GM12878 (cell line): Measurements from ENCODE around the gene LIM2. TPM values are rescaled to one million over a fixed set of nuclear protein-coding genes. Genes with fewer than 3 reads are reported as not detected.

Source experiments
- ATAC-seq: fragments of 200-7000 bp; cut with Tn5 transposase; 3 replicates; pipeline ENCODE4 v1.9.1; 2020; ENCODE audit warnings: mild to moderate bottlenecking, moderate library complexity
- BruUV-seq: library from RNA; stranded (reverse); fragments of 400-500 nt; replicated peaks from 2 replicates; lab custom pipeline; 2021; lab: Mats Ljungman, UMichigan
- CTCF ChIA-PET: fragments of 300-600 bp; sonication (Branson Sonifier 250); formaldehyde crosslinking; extraction: SDS; loops from one replicate; lab custom pipeline; 2021; ENCODE audit warnings: inconsistent platforms; lab: Yijun Ruan, JAX
- POLR2A ChIA-PET: fragments of 350-600 bp; formaldehyde crosslinking; extraction: SDS; loops from one replicate; lab custom pipeline; 2021; ENCODE audit warnings: inconsistent platforms; lab: Charles Lee
- RAD21 ChIA-PET: fragments of 300-600 bp; sonication (Branson Sonifier 250); formaldehyde crosslinking; loops from one replicate; lab custom pipeline; 2023; ENCODE audit warnings: antibody characterized with exemption; ENCODE audit not compliant: unreplicated experiment; lab: Charles Lee
- SMC1A ChIA-PET: fragments of 300-600 bp; sonication (Branson Sonifier 250); formaldehyde crosslinking; loops from one replicate; lab custom pipeline; 2023; ENCODE audit not compliant: unreplicated experiment, uncharacterized antibody; lab: Charles Lee
- DNase-seq: peaks from one replicate; pipeline ENCODE4 v3.0.0-alpha.2; 2011; ENCODE audit warnings: low read depth, low spot score
- FAIRE-seq: peaks from 3 replicates; lab custom pipeline; 2011; peaks lifted over from hg19 to GRCh38; lab: Jason Lieb, UNC
- H2AFZ ChIP-seq: 2 replicates; pipeline ENCODE4 v1.6.0; 2011; ENCODE audit warnings: low read depth, low read length, control low read depth; ENCODE audit not compliant: control insufficient read depth
- H3K27ac ChIP-seq: 2 replicates; pipeline ENCODE4 v1.5.1; 2011; ENCODE audit warnings: control low read depth; ENCODE audit not compliant: control insufficient read depth, insufficient read depth
- H3K27me3 ChIP-seq, 2 experiments: replicated peaks in 1 of 2; 2 replicates each; pipeline versions ENCODE4 v1.6.0 to v1.6.1; 2011; ENCODE audit warnings: low read length in 1 of 2; ENCODE audit not compliant: control insufficient read depth in 2 of 2, insufficient read depth in 2 of 2
- H3K36me3 ChIP-seq, 2 experiments: 2 replicates each; pipeline ENCODE4 v1.5.1; 2011; ENCODE audit warnings: low read length in 1 of 2; ENCODE audit not compliant: control insufficient read depth in 2 of 2, insufficient read depth in 2 of 2
- H3K4me1 ChIP-seq: 2 replicates; pipeline ENCODE4 v1.6.1; 2011; ENCODE audit warnings: mild to moderate bottlenecking, low read length, moderate library complexity, mixed read lengths; ENCODE audit not compliant: control insufficient read depth, insufficient read depth
- H3K4me2 ChIP-seq: 2 replicates; pipeline ENCODE4 v1.6.0; 2011; ENCODE audit warnings: control low read depth; ENCODE audit not compliant: control insufficient read depth, insufficient read depth
- H3K4me3 ChIP-seq: fragments of 200-600 bp; sonication (generic); 2 replicates; pipeline ENCODE4 v1.5.1; 2016
- H3K79me2 ChIP-seq: 2 replicates; pipeline ENCODE4 v1.6.0; 2011; ENCODE audit warnings: low read length; ENCODE audit not compliant: control insufficient read depth, insufficient read depth
- H3K9ac ChIP-seq: 2 replicates; pipeline ENCODE4 v1.8.0; 2011; ENCODE audit warnings: low read length, control low read depth, mixed read lengths; ENCODE audit not compliant: control insufficient read depth, insufficient read depth
- H3K9me3 ChIP-seq: replicated peaks from 3 replicates; pipeline ENCODE4 v1.5.1; 2011; ENCODE audit warnings: mild to moderate bottlenecking, low read length; ENCODE audit not compliant: control insufficient read depth, insufficient read depth
- H4K20me1 ChIP-seq: 2 replicates; pipeline ENCODE4 v1.6.0; 2011; ENCODE audit not compliant: control insufficient read depth, insufficient read depth
- ASH2L ChIP-seq: fragments of 300-600, 200-600 bp; sonication (generic); IDR thresholded peaks from 2 replicates; pipeline ENCODE4 v1.6.1; 2017; ENCODE audit warnings: low read depth, mild to moderate bottlenecking, borderline replicate concordance
- HCFC1 ChIP-seq: fragments of 150-350 bp; IDR thresholded peaks from 2 replicates; pipeline ENCODE4 v1.6.1; 2014; ENCODE audit warnings: low read length
- IKZF1 ChIP-seq: fragments of 450-650 bp; conservative IDR thresholded peaks from 2 replicates; pipeline ENCODE4 v1.6.1; 2017; ENCODE audit warnings: antibody characterized with exemption, mild to moderate bottlenecking
- MEF2B ChIP-seq: fragments of 450-650 bp; IDR thresholded peaks from 2 replicates; pipeline ENCODE4 v1.6.1; 2018; ENCODE audit warnings: mild to moderate bottlenecking, moderate library complexity; ENCODE audit not compliant: partially characterized antibody, poor library complexity, severe bottlenecking
- MYB ChIP-seq: fragments of 150-350 bp; IDR thresholded peaks from 2 replicates; pipeline ENCODE4 v1.6.1; 2014; ENCODE audit warnings: mild to moderate bottlenecking, low read depth, low read length, borderline replicate concordance
- NFXL1 ChIP-seq: fragments of 450-650 bp; IDR thresholded peaks from 2 replicates; pipeline ENCODE4 v1.6.1; 2017; ENCODE audit warnings: antibody characterized with exemption, mild to moderate bottlenecking, borderline replicate concordance
- WGBS: methylation state at CpG from one replicate; pipeline ENCODE4 v1.1.6; 2016; ENCODE audit warnings: low lambda C conversion rate; ENCODE audit not compliant: insufficient replicate concordance, insufficient coverage; ENCODE audit errors: missing lambda C conversion rate; 5-methylcytosine and 5-hydroxymethylcytosine counted together
- in situ Hi-C: fragments of 300-500 bp; cut with MboI; formaldehyde crosslinking; loops from 9 replicates; pipeline ENCODE4 v1.14.3; 2018; ENCODE audit warnings: mixed read lengths
- intact Hi-C: fragments of 100-400 bp; cut with micrococcal nuclease; formaldehyde crosslinking; loops from one replicate; pipeline ENCODE4 v1.14.2; 2022; ENCODE audit not compliant: unreplicated experiment
- polyA plus RNA-seq, 11 experiments: library from polyadenylated mRNA; depleted of rRNA in 4 of 11; unstranded in 6 of 11; stranded (reverse) in 5 of 11; fragments of >200 nt; fragmentation: Nextera tagmentation in 4 of 11; fragmentation: Illumina TruSeq in 1 of 11; extraction: Ambion mirVana in 4 of 11; extraction: Trizol in 1 of 11; gene quantifications; 1 replicate in 1 of 11; 2 replicates in 10 of 11; pipeline versions ENCODE4 v1.2.1 to v1.2.3, GENCODE V29; 2011 to 2016; ENCODE audit warnings: inconsistent platforms in 2 of 11, missing spikeins in 2 of 11, low read depth in 1 of 11
- total RNA-seq, 4 experiments: library from RNA; depleted of rRNA in 3 of 4; stranded (reverse); fragments of >200 nt in 3 of 4; fragmentation: Illumina TruSeq in 1 of 4; extraction: Trizol in 1 of 4; gene quantifications; 2 replicates each; pipeline versions ENCODE4 v1.2.1 to v1.2.3, GENCODE V29; 2013 to 2021
- TF ChIP-seq, protein P1 (sequence below): fragments of 450-650 bp; IDR thresholded peaks from 2 replicates; pipeline ENCODE4 v1.6.1; 2018; ENCODE audit warnings: borderline replicate concordance, mild to moderate bottlenecking; ENCODE audit not compliant: partially characterized antibody
- TF ChIP-seq, protein P2 (sequence below): IDR thresholded peaks from 2 replicates; pipeline ENCODE4 v1.6.1; 2012; ENCODE audit warnings: mild to moderate bottlenecking, low read depth, low read length
- TF ChIP-seq, protein P3 (sequence below): IDR thresholded peaks from 2 replicates; pipeline ENCODE4 v1.6.1; 2011; ENCODE audit warnings: mild to moderate bottlenecking, low read depth, low read length, moderate library complexity; ENCODE audit not compliant: insufficient replicate concordance
- TF ChIP-seq, protein P4 (sequence below): fragments of 450-650 bp; IDR thresholded peaks from 2 replicates; pipeline ENCODE4 v1.6.1; 2016; ENCODE audit warnings: mild to moderate bottlenecking
- TF ChIP-seq, protein P5 (sequence below): fragments of 450-650 bp; IDR thresholded peaks from 2 replicates; pipeline ENCODE4 v1.6.1; 2017; ENCODE audit warnings: antibody characterized with exemption, mild to moderate bottlenecking, moderate library complexity

Gene LIM2
- total and polyA plus RNA-seq, 10 of the 15 experiments (the other 5 are each of a cell fraction or from before 2014, with no cell fraction given): not detected

DNA sequence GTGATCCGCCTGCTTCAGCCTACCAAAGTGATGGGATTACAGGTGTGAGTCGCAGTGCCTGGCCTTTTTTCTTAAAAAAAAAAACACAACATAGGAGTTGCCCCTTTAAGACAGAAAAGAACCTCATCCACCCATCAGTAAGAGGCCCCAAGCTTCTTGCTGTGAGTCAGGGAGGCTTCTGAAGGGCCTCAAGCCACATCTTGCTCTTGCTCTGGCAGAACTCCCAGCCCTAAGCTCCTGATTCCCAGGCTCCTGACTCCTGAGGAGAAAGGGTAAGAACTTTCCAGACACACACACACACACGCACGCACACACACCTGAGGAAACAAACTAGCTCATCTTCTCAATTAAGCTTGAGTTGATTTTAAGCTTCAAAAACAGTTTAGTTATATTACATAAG lies 28.5 kb downstream of the LIM2 start:
- Histone ChIP-seq H3K4me1 (no peaks in the 10 kb centered on the region), H3K4me2 (no peak overlapping the region), H3K36me3 (no peaks in the 10 kb centered on the region), H3K27me3 (no peaks in the 10 kb centered on the region), H4K20me1 (no peaks in the 10 kb centered on the region), H3K4me3 (no peak overlapping the region), H3K9ac (no peak overlapping the region), H3K79me2 (no peaks in the 10 kb centered on the region), H3K9me3 (no peaks in the 10 kb centered on the region), H2AFZ (no peak overlapping the region), H3K27ac (no peak overlapping the region)
- RAD21 ChIA-PET: interaction anchor here (0.8 to 1.4 kb wide), 2 partner anchors 20 to 48 kb away, joined by 4 to 6 read pairs; no protein-coding TSS in a partner anchor
- POLR2A ChIA-PET: interaction anchor here (1.0 kb wide), 1 partner anchor 9 kb away, joined by 3 read pairs; no protein-coding TSS in a partner anchor
- CTCF ChIA-PET: interaction anchor here (0.6 to 1.3 kb wide), 3 partner anchors 35 to 81 kb away, joined by 3 to 4 read pairs (median 3); no protein-coding TSS in a partner anchor
- intact Hi-C loops (no loop called here), in situ Hi-C loops (loop anchor here (25.0 kb wide), 1 partner anchor 1022 kb away; the partner anchor contains the start of gene KCNC3)
- 97% methylated on average over 4 of the region's 4 CpGs for WGBS
- FAIRE-seq (no peak), DNase-seq (no peak), ATAC-seq (no peak)
- no TSS peak for BruUV-seq
- SMC1A ChIA-PET: interaction anchor here (1.3 kb wide), 1 partner anchor 13 kb away, joined by 3 read pairs; the partner anchor contains the start of gene NKG7
- TF ChIP-seq, protein P1, sequence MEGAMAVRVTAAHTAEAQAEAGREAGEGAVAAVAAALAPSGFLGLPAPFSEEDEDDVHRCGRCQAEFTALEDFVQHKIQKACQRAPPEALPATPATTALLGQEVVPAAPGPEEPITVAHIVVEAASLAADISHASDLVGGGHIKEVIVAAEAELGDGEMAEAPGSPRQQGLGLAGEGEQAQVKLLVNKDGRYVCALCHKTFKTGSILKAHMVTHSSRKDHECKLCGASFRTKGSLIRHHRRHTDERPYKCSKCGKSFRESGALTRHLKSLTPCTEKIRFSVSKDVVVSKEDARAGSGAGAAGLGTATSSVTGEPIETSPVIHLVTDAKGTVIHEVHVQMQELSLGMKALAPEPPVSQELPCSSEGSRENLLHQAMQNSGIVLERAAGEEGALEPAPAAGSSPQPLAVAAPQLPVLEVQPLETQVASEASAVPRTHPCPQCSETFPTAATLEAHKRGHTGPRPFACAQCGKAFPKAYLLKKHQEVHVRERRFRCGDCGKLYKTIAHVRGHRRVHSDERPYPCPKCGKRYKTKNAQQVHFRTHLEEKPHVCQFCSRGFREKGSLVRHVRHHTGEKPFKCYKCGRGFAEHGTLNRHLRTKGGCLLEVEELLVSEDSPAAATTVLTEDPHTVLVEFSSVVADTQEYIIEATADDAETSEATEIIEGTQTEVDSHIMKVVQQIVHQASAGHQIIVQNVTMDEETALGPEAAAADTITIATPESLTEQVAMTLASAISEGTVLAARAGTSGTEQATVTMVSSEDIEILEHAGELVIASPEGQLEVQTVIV: no peak
- TF ChIP-seq ASH2L (no peak), MEF2B (no peak), NFXL1 (no peak), HCFC1 (no peak), MYB (no peak), IKZF1 (no peak)
- TF ChIP-seq, protein P2, sequence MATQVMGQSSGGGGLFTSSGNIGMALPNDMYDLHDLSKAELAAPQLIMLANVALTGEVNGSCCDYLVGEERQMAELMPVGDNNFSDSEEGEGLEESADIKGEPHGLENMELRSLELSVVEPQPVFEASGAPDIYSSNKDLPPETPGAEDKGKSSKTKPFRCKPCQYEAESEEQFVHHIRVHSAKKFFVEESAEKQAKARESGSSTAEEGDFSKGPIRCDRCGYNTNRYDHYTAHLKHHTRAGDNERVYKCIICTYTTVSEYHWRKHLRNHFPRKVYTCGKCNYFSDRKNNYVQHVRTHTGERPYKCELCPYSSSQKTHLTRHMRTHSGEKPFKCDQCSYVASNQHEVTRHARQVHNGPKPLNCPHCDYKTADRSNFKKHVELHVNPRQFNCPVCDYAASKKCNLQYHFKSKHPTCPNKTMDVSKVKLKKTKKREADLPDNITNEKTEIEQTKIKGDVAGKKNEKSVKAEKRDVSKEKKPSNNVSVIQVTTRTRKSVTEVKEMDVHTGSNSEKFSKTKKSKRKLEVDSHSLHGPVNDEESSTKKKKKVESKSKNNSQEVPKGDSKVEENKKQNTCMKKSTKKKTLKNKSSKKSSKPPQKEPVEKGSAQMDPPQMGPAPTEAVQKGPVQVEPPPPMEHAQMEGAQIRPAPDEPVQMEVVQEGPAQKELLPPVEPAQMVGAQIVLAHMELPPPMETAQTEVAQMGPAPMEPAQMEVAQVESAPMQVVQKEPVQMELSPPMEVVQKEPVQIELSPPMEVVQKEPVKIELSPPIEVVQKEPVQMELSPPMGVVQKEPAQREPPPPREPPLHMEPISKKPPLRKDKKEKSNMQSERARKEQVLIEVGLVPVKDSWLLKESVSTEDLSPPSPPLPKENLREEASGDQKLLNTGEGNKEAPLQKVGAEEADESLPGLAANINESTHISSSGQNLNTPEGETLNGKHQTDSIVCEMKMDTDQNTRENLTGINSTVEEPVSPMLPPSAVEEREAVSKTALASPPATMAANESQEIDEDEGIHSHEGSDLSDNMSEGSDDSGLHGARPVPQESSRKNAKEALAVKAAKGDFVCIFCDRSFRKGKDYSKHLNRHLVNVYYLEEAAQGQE: no peak
- TF ChIP-seq, protein P3, sequence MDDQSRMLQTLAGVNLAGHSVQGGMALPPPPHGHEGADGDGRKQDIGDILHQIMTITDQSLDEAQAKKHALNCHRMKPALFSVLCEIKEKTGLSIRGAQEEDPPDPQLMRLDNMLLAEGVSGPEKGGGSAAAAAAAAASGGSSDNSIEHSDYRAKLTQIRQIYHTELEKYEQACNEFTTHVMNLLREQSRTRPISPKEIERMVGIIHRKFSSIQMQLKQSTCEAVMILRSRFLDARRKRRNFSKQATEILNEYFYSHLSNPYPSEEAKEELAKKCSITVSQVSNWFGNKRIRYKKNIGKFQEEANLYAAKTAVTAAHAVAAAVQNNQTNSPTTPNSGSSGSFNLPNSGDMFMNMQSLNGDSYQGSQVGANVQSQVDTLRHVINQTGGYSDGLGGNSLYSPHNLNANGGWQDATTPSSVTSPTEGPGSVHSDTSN: no peak
- TF ChIP-seq, protein P4, sequence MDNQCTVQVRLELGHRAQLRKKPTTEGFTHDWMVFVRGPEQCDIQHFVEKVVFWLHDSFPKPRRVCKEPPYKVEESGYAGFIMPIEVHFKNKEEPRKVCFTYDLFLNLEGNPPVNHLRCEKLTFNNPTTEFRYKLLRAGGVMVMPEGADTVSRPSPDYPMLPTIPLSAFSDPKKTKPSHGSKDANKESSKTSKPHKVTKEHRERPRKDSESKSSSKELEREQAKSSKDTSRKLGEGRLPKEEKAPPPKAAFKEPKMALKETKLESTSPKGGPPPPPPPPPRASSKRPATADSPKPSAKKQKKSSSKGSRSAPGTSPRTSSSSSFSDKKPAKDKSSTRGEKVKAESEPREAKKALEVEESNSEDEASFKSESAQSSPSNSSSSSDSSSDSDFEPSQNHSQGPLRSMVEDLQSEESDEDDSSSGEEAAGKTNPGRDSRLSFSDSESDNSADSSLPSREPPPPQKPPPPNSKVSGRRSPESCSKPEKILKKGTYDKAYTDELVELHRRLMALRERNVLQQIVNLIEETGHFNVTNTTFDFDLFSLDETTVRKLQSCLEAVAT: no peak
- TF ChIP-seq, protein P5, sequence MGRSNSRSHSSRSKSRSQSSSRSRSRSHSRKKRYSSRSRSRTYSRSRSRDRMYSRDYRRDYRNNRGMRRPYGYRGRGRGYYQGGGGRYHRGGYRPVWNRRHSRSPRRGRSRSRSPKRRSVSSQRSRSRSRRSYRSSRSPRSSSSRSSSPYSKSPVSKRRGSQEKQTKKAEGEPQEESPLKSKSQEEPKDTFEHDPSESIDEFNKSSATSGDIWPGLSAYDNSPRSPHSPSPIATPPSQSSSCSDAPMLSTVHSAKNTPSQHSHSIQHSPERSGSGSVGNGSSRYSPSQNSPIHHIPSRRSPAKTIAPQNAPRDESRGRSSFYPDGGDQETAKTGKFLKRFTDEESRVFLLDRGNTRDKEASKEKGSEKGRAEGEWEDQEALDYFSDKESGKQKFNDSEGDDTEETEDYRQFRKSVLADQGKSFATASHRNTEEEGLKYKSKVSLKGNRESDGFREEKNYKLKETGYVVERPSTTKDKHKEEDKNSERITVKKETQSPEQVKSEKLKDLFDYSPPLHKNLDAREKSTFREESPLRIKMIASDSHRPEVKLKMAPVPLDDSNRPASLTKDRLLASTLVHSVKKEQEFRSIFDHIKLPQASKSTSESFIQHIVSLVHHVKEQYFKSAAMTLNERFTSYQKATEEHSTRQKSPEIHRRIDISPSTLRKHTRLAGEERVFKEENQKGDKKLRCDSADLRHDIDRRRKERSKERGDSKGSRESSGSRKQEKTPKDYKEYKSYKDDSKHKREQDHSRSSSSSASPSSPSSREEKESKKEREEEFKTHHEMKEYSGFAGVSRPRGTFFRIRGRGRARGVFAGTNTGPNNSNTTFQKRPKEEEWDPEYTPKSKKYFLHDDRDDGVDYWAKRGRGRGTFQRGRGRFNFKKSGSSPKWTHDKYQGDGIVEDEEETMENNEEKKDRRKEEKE: no peak
